A673 (cell line): ENCODE data around the gene SUPT3H.

Experiments
- CTCF ChIP-seq: fragments of 300-800, 200-600 bp; sonication (generic); conservative IDR thresholded peaks from 2 replicates; pipeline ENCODE4 v1.5.1; 2017; ENCODE audit warnings: low read depth, mild to moderate bottlenecking, antibody characterized with exemption, low read length, moderate library complexity, mixed read lengths
- EZH2 ChIP-seq: fragments of 200-600 bp; sonication (generic); IDR thresholded peaks from 2 replicates; pipeline ENCODE4 v1.6.1; 2017; ENCODE audit warnings: borderline replicate concordance, low read depth, mild to moderate bottlenecking, mixed read lengths, antibody characterized with exemption, low read length; ENCODE audit not compliant: poor library complexity, severe bottlenecking

- no peak for TF ChIP-seq CTCF
- no peak for TF ChIP-seq EZH2
Observed at GRCh38 chr6:45365036-45365435, 12.7 kb downstream of the SUPT3H start.
